OCI-LY3 (cell line): ENCODE measurements around the gene HPGDS.

Experiments used
- EZH2phosphoT487 ChIP-seq: fragments of 200-600 bp; shearing (Covaris generic); IDR thresholded peaks from 2 replicates; pipeline ENCODE4 v1.6.1; 2018; ENCODE audit warnings: antibody characterized with exemption, mixed run types, low read depth
- TF ChIP-seq, protein P1 (sequence below): fragments of 200-600, 300-600 bp; sonication (generic); IDR thresholded peaks from 2 replicates; pipeline ENCODE4 v1.5.1; 2014; ENCODE audit warnings: antibody characterized with exemption, low read length, low read depth

DNA sequence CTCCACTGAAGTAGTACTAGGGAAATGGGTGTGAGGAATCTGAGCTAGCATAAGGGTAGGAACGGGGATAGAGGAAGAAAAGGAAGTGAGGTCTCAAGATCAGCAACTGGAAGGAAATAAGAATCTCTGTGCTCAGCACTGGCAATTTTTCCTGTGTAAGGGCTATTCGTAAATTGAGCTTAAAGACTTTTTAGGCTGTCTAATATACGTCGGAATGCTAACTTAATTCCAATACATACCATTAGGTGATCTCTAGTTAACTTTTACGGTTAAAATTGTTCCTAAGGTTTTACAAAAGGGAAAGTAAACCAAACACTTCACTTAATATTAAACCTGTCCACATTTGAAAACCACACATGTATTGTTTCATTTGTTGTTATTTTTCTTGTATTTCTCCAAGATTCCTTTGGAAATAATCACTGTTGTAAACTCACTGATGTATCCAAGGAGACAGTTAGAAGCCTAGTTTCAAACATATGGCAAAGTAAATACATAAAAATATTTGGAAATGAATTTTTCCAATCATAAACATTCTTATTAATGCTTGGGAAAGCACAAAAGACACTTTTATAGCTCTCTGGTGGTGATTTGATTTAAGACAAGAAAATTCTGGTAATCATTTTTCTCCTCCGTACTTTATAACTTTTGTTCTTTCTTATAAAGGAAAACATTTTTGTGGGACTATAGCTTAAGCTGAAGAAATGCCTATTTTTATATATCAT lies 28.1 kb upstream of the HPGDS start:
- TF ChIP-seq, protein P1, sequence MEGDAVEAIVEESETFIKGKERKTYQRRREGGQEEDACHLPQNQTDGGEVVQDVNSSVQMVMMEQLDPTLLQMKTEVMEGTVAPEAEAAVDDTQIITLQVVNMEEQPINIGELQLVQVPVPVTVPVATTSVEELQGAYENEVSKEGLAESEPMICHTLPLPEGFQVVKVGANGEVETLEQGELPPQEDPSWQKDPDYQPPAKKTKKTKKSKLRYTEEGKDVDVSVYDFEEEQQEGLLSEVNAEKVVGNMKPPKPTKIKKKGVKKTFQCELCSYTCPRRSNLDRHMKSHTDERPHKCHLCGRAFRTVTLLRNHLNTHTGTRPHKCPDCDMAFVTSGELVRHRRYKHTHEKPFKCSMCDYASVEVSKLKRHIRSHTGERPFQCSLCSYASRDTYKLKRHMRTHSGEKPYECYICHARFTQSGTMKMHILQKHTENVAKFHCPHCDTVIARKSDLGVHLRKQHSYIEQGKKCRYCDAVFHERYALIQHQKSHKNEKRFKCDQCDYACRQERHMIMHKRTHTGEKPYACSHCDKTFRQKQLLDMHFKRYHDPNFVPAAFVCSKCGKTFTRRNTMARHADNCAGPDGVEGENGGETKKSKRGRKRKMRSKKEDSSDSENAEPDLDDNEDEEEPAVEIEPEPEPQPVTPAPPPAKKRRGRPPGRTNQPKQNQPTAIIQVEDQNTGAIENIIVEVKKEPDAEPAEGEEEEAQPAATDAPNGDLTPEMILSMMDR, result no peak
- TF ChIP-seq EZH2phosphoT487, result no peak
